ENCODE data around the gene OSBPL3. TPM values are rescaled to one million over a fixed set of nuclear protein-coding genes. Genes with fewer than 3 reads are reported as not detected.

OSBPL3 gene
- total RNA-seq, 1 experiment from 2014 or later: 9.2 TPM

DNA sequence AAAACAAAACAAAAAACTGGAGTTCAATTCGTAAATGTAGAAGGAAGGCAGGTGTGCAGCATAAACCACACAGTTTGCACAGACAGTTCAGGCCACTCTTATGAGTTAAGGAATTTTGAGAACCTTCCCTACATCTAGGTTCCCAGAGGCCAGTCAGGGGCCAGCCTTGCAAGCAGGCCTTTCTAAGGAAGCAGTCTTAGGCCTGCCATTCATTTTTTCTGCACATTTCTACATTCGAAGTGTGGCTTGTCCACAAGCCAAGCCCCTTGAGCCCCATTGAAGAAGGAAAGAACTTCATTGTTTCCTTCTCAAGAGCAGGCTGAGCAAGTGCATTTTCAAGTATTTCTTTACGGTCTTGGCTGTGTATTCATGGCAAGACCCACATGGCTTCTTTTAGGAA, 11.4 kb upstream of the OSBPL3 start:
- Histone ChIP-seq H3K4me1 (ENCODE audit: control insufficient read depth, insufficient read depth, low read length) (no peaks in the 10 kb centered on the region), H3K9me3 (ENCODE audit: control insufficient read depth, insufficient read depth, low read depth, low read length) (no peaks in the 10 kb centered on the region), H3K27ac (ENCODE audit: low read length) (no peak overlapping the region), H3K27me3 (ENCODE audit: control insufficient read depth, insufficient read depth, low read length) (peaks cover 3% of the 10 kb centered on the region; the same call in 1 of the 2 replicates), H3K4me3 (ENCODE audit: low read depth in 2 of 2, low read length in 2 of 2) (no peak overlapping the region), H3K36me3 (ENCODE audit: control insufficient read depth, insufficient read depth, low read length) (no peaks in the 10 kb centered on the region)
- intact Hi-C loops (cut with micrococcal nuclease; ENCODE audit: unreplicated experiment) (no loop called here), in situ Hi-C loops (cut with HindIII; ENCODE audit: low pct_unique_long_range_greater_than_20kb, low sequenced_read_pairs) (no loop called here)
- POLR2A ChIA-PET: no interaction called here
- ATAC-seq (no peak), DNase-seq (ENCODE audit: low read depth, low spot score) (no peak)
- CTCF ChIA-PET: no interaction called here
- TF ChIP-seq SIN3A (IDR thresholded peaks at IDR 0.05; ENCODE audit: borderline replicate concordance, insufficient read depth, low read depth, low read length): no peak
- no TSS peak for BruUV-seq (replicated peaks)

DNA sequence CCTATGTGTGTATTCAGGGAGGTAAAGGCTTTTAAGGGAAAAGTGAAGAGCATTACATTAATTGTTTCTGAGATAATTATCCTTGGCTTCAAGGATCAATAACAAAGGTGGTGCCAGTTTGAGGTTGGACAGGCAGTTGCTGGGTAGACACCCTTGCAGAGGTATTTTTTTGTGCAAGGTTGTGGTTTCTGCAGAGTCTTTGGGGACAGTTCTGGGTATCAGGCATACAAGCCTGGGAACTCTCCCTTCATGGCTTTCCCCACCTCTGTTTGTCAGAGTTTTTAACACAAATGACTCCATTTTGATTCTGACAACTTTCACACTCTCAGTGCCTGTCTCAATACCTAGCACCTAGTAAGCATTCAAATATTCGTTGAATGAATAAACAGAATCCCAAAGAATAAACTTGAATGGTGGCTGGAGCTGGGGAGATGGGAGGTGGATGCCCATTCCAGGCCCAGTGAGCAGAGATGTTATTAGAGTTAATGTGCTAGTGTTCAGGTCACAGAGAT, 7.4 kb upstream of the OSBPL3 start:
- in situ Hi-C loops (cut with HindIII; ENCODE audit: low pct_unique_long_range_greater_than_20kb, low sequenced_read_pairs): no loop called here

More for the DNA sequence above, 7.4 kb upstream of the OSBPL3 start:
- Histone ChIP-seq H3K36me3 (ENCODE audit: control insufficient read depth, insufficient read depth, low read length) (no peaks in the 10 kb centered on the region), H3K9me3 (ENCODE audit: control insufficient read depth, insufficient read depth, low read depth, low read length) (no peaks in the 10 kb centered on the region), H3K4me3 (ENCODE audit: low read depth in 2 of 2, low read length in 2 of 2) (no peak overlapping the region), H3K27me3 (ENCODE audit: control insufficient read depth, insufficient read depth, low read length) (peaks cover 9% of the 10 kb centered on the region), H3K4me1 (ENCODE audit: control insufficient read depth, insufficient read depth, low read length) (no peaks in the 10 kb centered on the region), H3K27ac (ENCODE audit: low read length) (no peak overlapping the region)
- TF ChIP-seq TCF7L2 (IDR thresholded peaks at IDR 0.05; ENCODE audit: low read depth, low read length) (no peak), SIN3A (IDR thresholded peaks at IDR 0.05; ENCODE audit: borderline replicate concordance, insufficient read depth, low read depth, low read length) (no peak), POLR2AphosphoS5 (IDR thresholded peaks at IDR 0.05; ENCODE audit: low read depth, low read length) (no peak)
- TF ChIP-seq, protein P1, sequence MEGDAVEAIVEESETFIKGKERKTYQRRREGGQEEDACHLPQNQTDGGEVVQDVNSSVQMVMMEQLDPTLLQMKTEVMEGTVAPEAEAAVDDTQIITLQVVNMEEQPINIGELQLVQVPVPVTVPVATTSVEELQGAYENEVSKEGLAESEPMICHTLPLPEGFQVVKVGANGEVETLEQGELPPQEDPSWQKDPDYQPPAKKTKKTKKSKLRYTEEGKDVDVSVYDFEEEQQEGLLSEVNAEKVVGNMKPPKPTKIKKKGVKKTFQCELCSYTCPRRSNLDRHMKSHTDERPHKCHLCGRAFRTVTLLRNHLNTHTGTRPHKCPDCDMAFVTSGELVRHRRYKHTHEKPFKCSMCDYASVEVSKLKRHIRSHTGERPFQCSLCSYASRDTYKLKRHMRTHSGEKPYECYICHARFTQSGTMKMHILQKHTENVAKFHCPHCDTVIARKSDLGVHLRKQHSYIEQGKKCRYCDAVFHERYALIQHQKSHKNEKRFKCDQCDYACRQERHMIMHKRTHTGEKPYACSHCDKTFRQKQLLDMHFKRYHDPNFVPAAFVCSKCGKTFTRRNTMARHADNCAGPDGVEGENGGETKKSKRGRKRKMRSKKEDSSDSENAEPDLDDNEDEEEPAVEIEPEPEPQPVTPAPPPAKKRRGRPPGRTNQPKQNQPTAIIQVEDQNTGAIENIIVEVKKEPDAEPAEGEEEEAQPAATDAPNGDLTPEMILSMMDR (IDR thresholded peaks at IDR 0.05): no peak
- TF ChIP-seq, protein P2, sequence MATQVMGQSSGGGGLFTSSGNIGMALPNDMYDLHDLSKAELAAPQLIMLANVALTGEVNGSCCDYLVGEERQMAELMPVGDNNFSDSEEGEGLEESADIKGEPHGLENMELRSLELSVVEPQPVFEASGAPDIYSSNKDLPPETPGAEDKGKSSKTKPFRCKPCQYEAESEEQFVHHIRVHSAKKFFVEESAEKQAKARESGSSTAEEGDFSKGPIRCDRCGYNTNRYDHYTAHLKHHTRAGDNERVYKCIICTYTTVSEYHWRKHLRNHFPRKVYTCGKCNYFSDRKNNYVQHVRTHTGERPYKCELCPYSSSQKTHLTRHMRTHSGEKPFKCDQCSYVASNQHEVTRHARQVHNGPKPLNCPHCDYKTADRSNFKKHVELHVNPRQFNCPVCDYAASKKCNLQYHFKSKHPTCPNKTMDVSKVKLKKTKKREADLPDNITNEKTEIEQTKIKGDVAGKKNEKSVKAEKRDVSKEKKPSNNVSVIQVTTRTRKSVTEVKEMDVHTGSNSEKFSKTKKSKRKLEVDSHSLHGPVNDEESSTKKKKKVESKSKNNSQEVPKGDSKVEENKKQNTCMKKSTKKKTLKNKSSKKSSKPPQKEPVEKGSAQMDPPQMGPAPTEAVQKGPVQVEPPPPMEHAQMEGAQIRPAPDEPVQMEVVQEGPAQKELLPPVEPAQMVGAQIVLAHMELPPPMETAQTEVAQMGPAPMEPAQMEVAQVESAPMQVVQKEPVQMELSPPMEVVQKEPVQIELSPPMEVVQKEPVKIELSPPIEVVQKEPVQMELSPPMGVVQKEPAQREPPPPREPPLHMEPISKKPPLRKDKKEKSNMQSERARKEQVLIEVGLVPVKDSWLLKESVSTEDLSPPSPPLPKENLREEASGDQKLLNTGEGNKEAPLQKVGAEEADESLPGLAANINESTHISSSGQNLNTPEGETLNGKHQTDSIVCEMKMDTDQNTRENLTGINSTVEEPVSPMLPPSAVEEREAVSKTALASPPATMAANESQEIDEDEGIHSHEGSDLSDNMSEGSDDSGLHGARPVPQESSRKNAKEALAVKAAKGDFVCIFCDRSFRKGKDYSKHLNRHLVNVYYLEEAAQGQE (IDR thresholded peaks at IDR 0.05; ENCODE audit: insufficient read depth in 1 of 2, low read depth in 2 of 2, low read length in 1 of 2): no peak
- no TSS peak for BruUV-seq (replicated peaks)
- DNase-seq (ENCODE audit: low read depth, low spot score) (no peak), ATAC-seq (no peak)
- POLR2A ChIA-PET: no interaction called here
- intact Hi-C loops (cut with micrococcal nuclease; ENCODE audit: unreplicated experiment): no loop called here
- CTCF ChIA-PET: no interaction called here

All from Panc1 (cell line).